ENCODE data around the gene SLCO2A1.

SLCO2A1 gene

DNA sequence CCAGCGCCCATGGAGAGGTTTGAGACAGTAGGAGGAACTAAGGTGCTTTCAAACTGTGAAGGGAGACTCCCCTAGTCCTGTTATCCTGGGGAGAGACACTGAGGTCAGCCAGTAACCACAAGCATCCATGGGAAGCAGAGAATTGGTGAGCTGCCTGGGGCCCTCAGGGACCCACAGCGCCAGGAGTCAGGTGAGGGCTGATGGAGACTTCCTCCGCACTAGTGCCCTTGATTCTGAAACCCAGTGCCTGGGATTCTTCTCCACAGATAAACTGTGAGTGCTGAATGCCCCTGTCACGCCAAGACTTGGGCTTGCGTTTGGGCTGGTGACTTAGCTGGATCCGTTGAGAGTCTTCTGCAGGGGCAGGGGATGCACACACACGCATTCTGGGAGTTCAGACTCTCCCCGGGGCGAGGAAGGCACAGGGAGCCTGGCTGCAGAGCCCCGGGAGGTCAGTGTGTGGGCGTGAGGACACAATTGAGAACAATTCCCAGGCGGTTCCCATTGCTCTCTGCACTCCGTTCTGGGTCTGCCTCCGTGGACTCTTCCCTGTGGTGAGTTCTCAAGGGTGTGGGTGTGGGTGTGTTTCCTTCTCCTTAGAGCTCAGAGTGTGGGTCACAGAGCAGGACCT lies 37.9 kb upstream of the SLCO2A1 start:
- Mint-ChIP-seq H3K4me1 (ENCODE audit: low read depth) (no peaks in the 10 kb centered on the region), H3K4me3 (no peak overlapping the region), H3K27me3 (no peaks in the 10 kb centered on the region), H3K36me3 (ENCODE audit: low read depth) (no peaks in the 10 kb centered on the region), H3K9me3 (no peaks in the 10 kb centered on the region), H3K27ac (no peak overlapping the region)
- no peak for DNase-seq

- no peaks in the 10 kb centered on the region for H3K9me3 Mint-ChIP-seq
- H3K27me3 Mint-ChIP-seq, result no peaks in the 10 kb centered on the region
- H3K4me3 Mint-ChIP-seq, result no peak overlapping the region
- no peak overlapping the region for H3K27ac Mint-ChIP-seq
- no peaks in the 10 kb centered on the region for H3K36me3 Mint-ChIP-seq (ENCODE audit: low read depth)
- no peaks in the 10 kb centered on the region for H3K4me1 Mint-ChIP-seq (ENCODE audit: low read depth)
- no peak for DNase-seq
Observed at GRCh38 chr3:134066651-134067530, 37.2 kb upstream of the SLCO2A1 start.

GRCh38 chr3:134066158-134066541 lies 36.4 kb upstream of the SLCO2A1 start:
- H3K4me1 Mint-ChIP-seq (ENCODE audit: low read depth), result no peaks in the 10 kb centered on the region
- H3K27ac Mint-ChIP-seq, result no peak overlapping the region
- H3K9me3 Mint-ChIP-seq, result no peaks in the 10 kb centered on the region
- no peak for DNase-seq
- H3K36me3 Mint-ChIP-seq (ENCODE audit: low read depth), result no peaks in the 10 kb centered on the region
- no peaks in the 10 kb centered on the region for H3K27me3 Mint-ChIP-seq
- H3K4me3 Mint-ChIP-seq, result no peak overlapping the region

DNA sequence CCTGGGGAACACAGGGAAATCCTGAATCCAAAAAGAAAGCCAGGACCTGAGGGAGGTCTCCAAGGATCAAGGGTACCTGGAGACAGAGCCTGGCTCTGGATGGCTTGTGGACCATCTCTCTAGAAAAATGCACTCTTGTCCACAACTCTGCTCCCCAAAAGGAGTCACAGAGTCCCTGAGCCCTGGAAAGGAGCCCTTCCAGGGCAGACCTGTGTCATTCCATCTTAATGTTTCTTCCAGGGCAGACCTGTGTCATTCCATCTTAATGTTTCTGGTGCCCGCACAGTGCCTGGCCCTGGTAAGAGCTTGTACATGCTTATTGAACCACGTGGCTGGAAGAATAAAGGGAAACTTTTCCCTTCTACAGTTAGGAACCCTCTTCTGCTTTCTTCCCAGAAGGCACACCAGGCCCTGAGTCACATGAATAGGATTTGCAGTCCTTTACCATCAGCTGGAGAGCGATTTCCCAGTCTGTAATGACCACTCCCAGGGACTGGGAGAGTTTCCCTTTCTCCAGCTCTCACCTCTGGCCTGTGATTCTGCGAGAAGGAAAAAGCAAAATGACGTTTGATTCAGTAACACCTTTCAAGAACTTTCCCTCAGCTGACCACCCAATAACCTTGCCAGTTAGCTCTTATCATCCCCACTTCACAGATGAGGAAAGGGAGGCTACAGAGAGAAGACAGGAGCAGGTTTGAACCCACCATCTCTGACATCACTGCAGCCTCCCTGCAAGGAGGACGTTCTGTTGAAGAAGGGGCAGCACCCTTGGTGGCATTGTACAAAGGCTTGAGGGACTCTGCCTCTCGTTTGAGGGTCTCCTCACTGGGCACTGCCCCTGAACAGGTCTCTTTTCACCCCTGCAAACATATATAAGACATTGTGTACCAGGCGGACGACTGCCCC lies 35.8 kb upstream of the SLCO2A1 start:
- H3K9me3 Mint-ChIP-seq, result no peaks in the 10 kb centered on the region
- no peaks in the 10 kb centered on the region for H3K4me1 Mint-ChIP-seq (ENCODE audit: low read depth)
- H3K4me3 Mint-ChIP-seq, result no peak overlapping the region
- no peaks in the 10 kb centered on the region for H3K27me3 Mint-ChIP-seq
- no peak for DNase-seq
- no peak overlapping the region for H3K27ac Mint-ChIP-seq
- no peaks in the 10 kb centered on the region for H3K36me3 Mint-ChIP-seq (ENCODE audit: low read depth)

GRCh38 chr3:134064081-134064480 lies 34.4 kb upstream of the SLCO2A1 start:
- H3K4me1 Mint-ChIP-seq (ENCODE audit: low read depth), result no peaks in the 10 kb centered on the region
- no peak overlapping the region for H3K4me3 Mint-ChIP-seq
- H3K9me3 Mint-ChIP-seq, result no peaks in the 10 kb centered on the region
- H3K27me3 Mint-ChIP-seq, result no peaks in the 10 kb centered on the region
- no peaks in the 10 kb centered on the region for H3K36me3 Mint-ChIP-seq (ENCODE audit: low read depth)
- no peak for DNase-seq
- H3K27ac Mint-ChIP-seq, result no peak overlapping the region

GRCh38 chr3:134061401-134061800 lies 31.7 kb upstream of the SLCO2A1 start:
- no peaks in the 10 kb centered on the region for H3K4me1 Mint-ChIP-seq (ENCODE audit: low read depth)
- no peaks in the 10 kb centered on the region for H3K9me3 Mint-ChIP-seq
- H3K27me3 Mint-ChIP-seq, result no peaks in the 10 kb centered on the region
- no peak for DNase-seq
- H3K27ac Mint-ChIP-seq, result no peak overlapping the region
- H3K36me3 Mint-ChIP-seq (ENCODE audit: low read depth), result no peaks in the 10 kb centered on the region
- H3K4me3 Mint-ChIP-seq, result no peak overlapping the region

GRCh38 chr3:134060561-134061385 lies 31.0 kb upstream of the SLCO2A1 start:
- Mint-ChIP-seq H3K4me3 (no peak overlapping the region), H3K36me3 (ENCODE audit: low read depth) (no peaks in the 10 kb centered on the region), H3K4me1 (ENCODE audit: low read depth) (no peaks in the 10 kb centered on the region), H3K27ac (no peak overlapping the region), H3K9me3 (no peaks in the 10 kb centered on the region), H3K27me3 (no peaks in the 10 kb centered on the region)
- no peak for DNase-seq

GRCh38 chr3:134059671-134060560 lies 30.2 kb upstream of the SLCO2A1 start:
- H3K4me3 Mint-ChIP-seq, result no peak overlapping the region
- H3K4me1 Mint-ChIP-seq (ENCODE audit: low read depth), result peaks cover 1% of the 10 kb centered on the region
- no peaks in the 10 kb centered on the region for H3K27me3 Mint-ChIP-seq
- DNase-seq, result no peak
- no peaks in the 10 kb centered on the region for H3K36me3 Mint-ChIP-seq (ENCODE audit: low read depth)
- no peak overlapping the region for H3K27ac Mint-ChIP-seq
- no peaks in the 10 kb centered on the region for H3K9me3 Mint-ChIP-seq

GRCh38 chr3:134059035-134059601 lies 29.4 kb upstream of the SLCO2A1 start:
- no peak overlapping the region for H3K27ac Mint-ChIP-seq

GRCh38 chr3:134057654-134058110 lies 28.0 kb upstream of the SLCO2A1 start:
- Mint-ChIP-seq H3K9me3 (no peaks in the 10 kb centered on the region), H3K36me3 (ENCODE audit: low read depth) (no peaks in the 10 kb centered on the region), H3K4me1 (ENCODE audit: low read depth) (peaks cover 3% of the 10 kb centered on the region), H3K4me3 (no peak overlapping the region), H3K27me3 (no peaks in the 10 kb centered on the region), H3K27ac (no peak overlapping the region)
- no peak for DNase-seq

More at GRCh38 chr3:134059035-134059601, 29.4 kb upstream of the SLCO2A1 start:
- Mint-ChIP-seq H3K36me3 (ENCODE audit: low read depth) (no peaks in the 10 kb centered on the region), H3K27me3 (no peaks in the 10 kb centered on the region), H3K9me3 (no peaks in the 10 kb centered on the region), H3K4me3 (no peak overlapping the region), H3K4me1 (ENCODE audit: low read depth) (peaks cover 3% of the 10 kb centered on the region)
- no peak for DNase-seq

GRCh38 chr3:134057006-134057653 lies 27.4 kb upstream of the SLCO2A1 start:
- no peak for DNase-seq

GRCh38 chr3:134056464-134056891 lies 26.8 kb upstream of the SLCO2A1 start:
- H3K27ac Mint-ChIP-seq, result no peak overlapping the region
- no peak for DNase-seq
- peaks cover 3% of the 10 kb centered on the region for H3K4me1 Mint-ChIP-seq (ENCODE audit: low read depth)
- H3K36me3 Mint-ChIP-seq (ENCODE audit: low read depth), result no peaks in the 10 kb centered on the region
- H3K4me3 Mint-ChIP-seq, result no peak overlapping the region
- no peaks in the 10 kb centered on the region for H3K9me3 Mint-ChIP-seq
- no peaks in the 10 kb centered on the region for H3K27me3 Mint-ChIP-seq

More at GRCh38 chr3:134057006-134057653, 27.4 kb upstream of the SLCO2A1 start:
- H3K9me3 Mint-ChIP-seq, result no peaks in the 10 kb centered on the region
- no peaks in the 10 kb centered on the region for H3K36me3 Mint-ChIP-seq (ENCODE audit: low read depth)
- no peaks in the 10 kb centered on the region for H3K27me3 Mint-ChIP-seq
- peaks cover 3% of the 10 kb centered on the region for H3K4me1 Mint-ChIP-seq (ENCODE audit: low read depth)
- H3K4me3 Mint-ChIP-seq, result no peak overlapping the region
- H3K27ac Mint-ChIP-seq, result no peak overlapping the region
